ENCODE results near the gene KHDRBS1. TPM values are rescaled to one million over a fixed set of nuclear protein-coding genes. Genes with fewer than 3 reads are reported as not detected.
"Not testable (repeated sequence)": the region's sequence is repeated elsewhere in the genome, so short reads cannot be mapped to it uniquely, and the experiment has no call there.

The KHDRBS1 gene
- total RNA-seq, 1 experiment from 2014 or later: 77.5 TPM

DNA sequence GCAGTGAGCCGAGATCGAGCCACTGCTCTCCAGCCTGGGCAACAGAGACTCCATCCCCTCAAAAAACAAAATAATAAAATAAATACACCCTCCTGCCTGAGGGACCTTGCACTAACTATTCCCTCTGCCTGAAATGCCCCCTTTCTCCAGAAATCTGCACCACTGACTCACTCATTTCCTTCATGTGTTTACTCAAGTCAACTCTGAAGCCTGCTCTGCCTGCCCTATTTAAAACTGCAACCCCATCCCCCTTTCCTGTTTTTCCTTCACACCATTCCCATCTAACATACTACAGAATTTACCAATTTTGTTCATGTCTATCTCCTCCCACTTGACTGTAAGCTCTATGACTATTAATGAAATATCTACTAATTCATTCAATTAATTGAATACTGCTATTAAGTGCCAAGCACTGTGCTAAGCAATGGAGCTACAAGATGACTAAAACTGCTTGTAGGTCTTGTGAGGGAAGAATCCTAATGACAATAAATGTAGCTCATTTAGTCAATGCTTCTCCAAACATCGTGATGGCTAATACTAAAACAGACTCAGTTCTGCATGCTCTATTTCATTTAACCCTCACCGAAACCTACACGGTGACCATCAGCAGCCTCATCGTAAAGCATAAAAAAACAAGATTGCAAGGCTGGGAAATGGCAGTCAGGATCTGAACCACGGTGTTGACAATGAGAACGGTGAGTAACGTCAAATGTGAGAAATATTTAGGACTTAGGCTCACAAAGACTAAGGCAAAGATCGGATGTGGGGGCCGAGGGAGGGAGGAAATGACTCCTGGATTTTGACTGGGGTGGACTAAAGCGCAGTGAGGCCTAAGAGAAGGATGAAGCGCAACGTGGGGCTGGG, 58.3 kb downstream of the KHDRBS1 start:
- Histone ChIP-seq H3K4me1 (ENCODE audit: low read length) (peaks cover 20% of the 10 kb centered on the region), H3K4me2 (ENCODE audit: low read depth, low read length, poor library complexity, severe bottlenecking) (peak overlapping the region; percentile 79), H3K27me3 (ENCODE audit: low read length) (no peaks in the 10 kb centered on the region), H3K4me3 (ENCODE audit: low read length) (peak overlapping the region; percentile 78), H3K9me3 (ENCODE audit: low read length) (no peaks in the 10 kb centered on the region), H3K9me2 (replicated peaks; ENCODE audit: insufficient read depth, low read length) (no peaks in the 10 kb centered on the region), H3K27ac (ENCODE audit: low read length) (peak overlapping the region; percentile 22), H3K36me3 (ENCODE audit: insufficient read depth, low read length) (peaks cover 13% of the 10 kb centered on the region; the same call in 1 of the 2 replicates), H3K79me2 (ENCODE audit: low read length) (peaks cover 22% of the 10 kb centered on the region), H4K20me1 (ENCODE audit: insufficient read depth, low read depth, low read length) (0 out of 2 replicates have a peak, but pooled peaks cover 4% of the 10 kb centered on the region), H2AFZ (ENCODE audit: low read length) (peak overlapping the region; percentile 83), H3K9ac (ENCODE audit: low read length) (peak overlapping the region; percentile 85)
- no peak for DNase-seq

DNA sequence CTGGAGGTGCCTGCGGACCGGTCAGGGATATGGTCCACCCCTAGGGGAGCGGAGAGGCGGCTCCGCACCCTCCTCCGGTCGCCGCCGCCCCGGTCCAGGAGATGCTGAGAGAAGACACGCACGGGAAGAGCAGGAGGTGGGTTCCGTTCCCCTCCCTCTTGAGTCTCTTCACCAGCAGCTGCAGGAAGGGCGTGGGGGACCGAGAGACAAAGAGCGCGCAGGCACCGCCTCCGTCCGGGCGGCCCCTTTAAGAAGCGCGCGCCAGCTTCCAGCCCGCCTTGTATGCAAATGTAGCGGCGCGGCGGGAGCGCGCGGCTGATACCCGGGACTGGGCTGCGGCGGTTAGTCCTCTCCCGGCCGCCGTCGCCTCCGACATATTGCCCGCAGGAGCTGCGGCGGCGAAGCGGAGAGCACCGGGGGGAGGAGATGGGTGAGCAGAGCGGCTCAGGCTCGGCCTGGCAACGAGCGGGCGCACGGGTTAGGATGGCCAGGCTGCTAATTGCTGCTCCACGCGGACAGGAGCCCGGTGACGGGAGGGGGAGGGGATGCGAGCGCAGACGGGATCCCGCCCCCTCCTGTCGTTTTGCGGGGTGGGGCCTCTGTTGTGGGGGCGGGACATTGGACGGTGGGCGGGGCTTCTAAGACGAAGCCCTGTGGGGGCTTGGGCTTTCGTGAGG, 59.1 kb downstream of the KHDRBS1 start, which contains the start of gene TMEM39B:
Gene TMEM39B (plus strand): TSS at position 318 of the 677 bp plus-strand sequence. CDS start 109 bp downstream, at position 427.
- Histone ChIP-seq H3K27ac (ENCODE audit: low read length) (peak within 1 kb of the TSS; percentile 78), H4K20me1 (ENCODE audit: insufficient read depth, low read depth, low read length) (0 out of 2 replicates have a peak, but pooled peaks cover 4% of the 10 kb centered on the region), H3K27me3 (ENCODE audit: low read length) (no peaks in the 10 kb centered on the region), H3K9me3 (ENCODE audit: low read length) (no peaks in the 10 kb centered on the region), H3K4me3 (ENCODE audit: low read length) (peak within 1 kb of the TSS; percentile 78), H3K4me1 (ENCODE audit: low read length) (peaks cover 20% of the 10 kb centered on the region), H3K9ac (ENCODE audit: low read length) (peak within 1 kb of the TSS; percentile 85), H3K36me3 (ENCODE audit: insufficient read depth, low read length) (peaks cover 18% of the 10 kb centered on the region; the same call in 1 of the 2 replicates), H3K79me2 (ENCODE audit: low read length) (peaks cover 22% of the 10 kb centered on the region), H2AFZ (ENCODE audit: low read length) (peak within 1 kb of the TSS; percentile 83), H3K4me2 (ENCODE audit: low read depth, low read length, poor library complexity, severe bottlenecking) (peak within 1 kb of the TSS; percentile 79), H3K9me2 (replicated peaks; ENCODE audit: insufficient read depth, low read length) (no peaks in the 10 kb centered on the region)
- peak; percentile 98 for DNase-seq

DNA sequence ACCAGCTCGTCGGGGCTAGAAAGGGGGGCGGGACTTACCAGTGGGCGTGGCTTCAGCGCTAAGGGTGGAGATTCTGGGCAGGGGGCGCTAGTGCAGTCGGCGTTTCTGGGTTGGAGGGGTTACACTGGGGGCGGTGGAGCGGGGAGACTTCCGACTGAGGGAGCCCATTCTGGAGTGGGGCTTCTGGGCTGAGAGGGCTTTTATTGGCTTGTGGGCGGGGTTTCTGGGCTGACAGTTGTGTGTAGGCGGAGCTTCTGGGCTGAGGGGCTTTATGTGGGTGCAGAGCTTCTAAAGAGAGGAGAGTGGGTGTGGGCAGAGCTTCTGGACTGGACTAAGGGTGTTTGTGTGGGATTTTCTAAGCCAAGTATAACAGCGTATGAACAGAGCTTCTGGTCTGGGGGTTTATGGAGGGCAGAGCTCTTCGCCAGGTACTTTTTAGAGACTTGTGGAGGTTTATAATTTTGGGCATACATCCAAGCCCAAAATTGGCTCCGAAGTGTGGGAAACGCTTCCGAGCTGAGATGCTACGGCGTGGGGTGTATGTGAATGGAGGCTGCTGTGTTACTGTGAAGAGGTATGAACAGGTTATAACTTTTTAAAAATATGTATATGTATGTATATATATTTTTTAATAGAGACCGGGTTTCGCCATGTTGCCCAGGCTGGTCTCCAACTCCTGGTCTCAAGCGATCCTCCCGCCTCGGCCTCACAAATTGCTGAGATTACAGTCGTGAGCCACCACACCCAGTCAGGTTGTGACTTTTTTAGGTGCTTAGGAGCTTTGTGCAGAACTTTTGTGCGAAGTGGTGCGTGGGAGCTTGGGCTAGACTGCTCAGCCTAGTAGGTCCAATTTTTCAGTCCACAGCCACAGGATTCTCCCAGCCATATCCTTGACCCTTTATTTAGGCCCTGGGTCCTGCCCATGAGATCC, 59.9 kb downstream of the KHDRBS1 start:
- peaks cover 22% of the 10 kb centered on the region; the same call in 1 of the 2 replicates for H3K36me3 ChIP-seq (ENCODE audit: insufficient read depth, low read length)
- H3K9me2 ChIP-seq (replicated peaks; ENCODE audit: insufficient read depth, low read length): no peaks in the 10 kb centered on the region
- no peaks in the 10 kb centered on the region for H3K27me3 ChIP-seq (ENCODE audit: low read length)
- H3K27ac ChIP-seq (ENCODE audit: low read length): peak overlapping the region; percentile 78; the same call in 1 of the 2 replicates
- peak overlapping the region; percentile 79 for H3K4me2 ChIP-seq (ENCODE audit: low read depth, low read length, poor library complexity, severe bottlenecking)
- peaks cover 20% of the 10 kb centered on the region for H3K4me1 ChIP-seq (ENCODE audit: low read length)
- H2AFZ ChIP-seq (ENCODE audit: low read length): no peak overlapping the region
- peaks cover 22% of the 10 kb centered on the region for H3K79me2 ChIP-seq (ENCODE audit: low read length)
- H4K20me1 ChIP-seq (ENCODE audit: insufficient read depth, low read depth, low read length): 0 out of 2 replicates have a peak, but pooled peaks cover 4% of the 10 kb centered on the region
- H3K4me3 ChIP-seq (ENCODE audit: low read length): peak overlapping the region; percentile 78
- H3K9ac ChIP-seq (ENCODE audit: low read length): peak overlapping the region; percentile 85
- no peak for DNase-seq
- no peaks in the 10 kb centered on the region for H3K9me3 ChIP-seq (ENCODE audit: low read length)

DNA sequence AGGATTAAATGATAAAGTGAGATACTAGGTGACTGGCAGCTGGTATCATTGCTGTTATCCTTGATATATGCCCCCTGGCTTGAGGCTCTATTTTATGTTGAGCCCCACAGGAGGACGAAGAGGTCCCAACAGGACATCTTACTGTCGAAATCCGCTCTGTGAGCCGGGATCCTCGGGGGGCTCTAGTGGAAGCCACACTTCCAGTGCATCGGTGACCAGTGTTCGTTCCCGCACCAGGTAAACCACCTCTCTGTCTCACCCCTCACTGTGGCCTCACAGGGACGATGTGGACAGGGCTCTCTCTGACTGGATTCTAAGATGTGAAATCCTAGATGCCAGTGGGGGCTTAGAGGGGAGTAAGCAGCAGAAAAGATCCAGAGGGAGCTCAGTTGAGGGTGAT, 61.2 kb downstream of the KHDRBS1 start:
- Histone ChIP-seq H3K27me3 (ENCODE audit: low read length) (no peaks in the 10 kb centered on the region), H3K9ac (ENCODE audit: low read length) (no peak overlapping the region), H4K20me1 (ENCODE audit: insufficient read depth, low read depth, low read length) (0 out of 2 replicates have a peak, but pooled peaks cover 4% of the 10 kb centered on the region), H3K36me3 (ENCODE audit: insufficient read depth, low read length) (peaks cover 22% of the 10 kb centered on the region; the same call in 1 of the 2 replicates), H3K4me1 (ENCODE audit: low read length) (peaks cover 20% of the 10 kb centered on the region), H3K4me2 (ENCODE audit: low read depth, low read length, poor library complexity, severe bottlenecking) (no peak overlapping the region), H3K27ac (ENCODE audit: low read length) (no peak overlapping the region), H3K9me3 (ENCODE audit: low read length) (no peaks in the 10 kb centered on the region), H3K79me2 (ENCODE audit: low read length) (peaks cover 22% of the 10 kb centered on the region), H3K4me3 (ENCODE audit: low read length) (no peak overlapping the region), H3K9me2 (replicated peaks; ENCODE audit: insufficient read depth, low read length) (no peaks in the 10 kb centered on the region), H2AFZ (ENCODE audit: low read length) (no peak overlapping the region)
- no peak for DNase-seq

DNA sequence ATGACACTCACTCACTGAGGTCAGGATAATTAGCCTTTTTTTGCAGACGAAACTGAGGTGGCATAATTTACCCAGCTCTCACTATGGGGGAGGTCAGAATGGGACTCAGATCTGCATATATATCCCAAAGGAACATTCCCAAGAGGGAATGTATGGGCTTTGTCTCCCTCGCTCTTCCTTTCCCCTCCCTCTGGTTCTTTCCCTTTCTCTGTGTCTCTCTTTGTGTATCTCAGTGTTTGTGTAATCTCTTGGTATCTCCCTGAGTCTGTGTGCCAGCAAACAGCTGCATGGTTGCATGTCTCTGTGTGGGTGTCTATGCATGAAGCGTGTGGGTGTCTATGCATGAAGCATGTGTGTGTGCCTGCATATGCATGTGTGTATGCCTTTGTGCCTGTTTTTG, 63.8 kb downstream of the KHDRBS1 start:
- Histone ChIP-seq H3K27me3 (ENCODE audit: low read length) (no peaks in the 10 kb centered on the region), H3K4me2 (ENCODE audit: low read depth, low read length, poor library complexity, severe bottlenecking) (no peak overlapping the region), H2AFZ (ENCODE audit: low read length) (no peak overlapping the region), H3K4me1 (ENCODE audit: low read length) (peaks cover 12% of the 10 kb centered on the region), H4K20me1 (ENCODE audit: insufficient read depth, low read depth, low read length) (0 out of 2 replicates have a peak, but pooled peaks cover 4% of the 10 kb centered on the region), H3K9me2 (replicated peaks; ENCODE audit: insufficient read depth, low read length) (no peaks in the 10 kb centered on the region), H3K9me3 (ENCODE audit: low read length) (no peaks in the 10 kb centered on the region), H3K36me3 (ENCODE audit: insufficient read depth, low read length) (peaks cover 22% of the 10 kb centered on the region; the same call in 1 of the 2 replicates), H3K27ac (ENCODE audit: low read length) (no peak overlapping the region), H3K4me3 (ENCODE audit: low read length) (no peak overlapping the region), H3K9ac (ENCODE audit: low read length) (no peak overlapping the region), H3K79me2 (ENCODE audit: low read length) (peaks cover 22% of the 10 kb centered on the region)
- no peak for DNase-seq

DNA sequence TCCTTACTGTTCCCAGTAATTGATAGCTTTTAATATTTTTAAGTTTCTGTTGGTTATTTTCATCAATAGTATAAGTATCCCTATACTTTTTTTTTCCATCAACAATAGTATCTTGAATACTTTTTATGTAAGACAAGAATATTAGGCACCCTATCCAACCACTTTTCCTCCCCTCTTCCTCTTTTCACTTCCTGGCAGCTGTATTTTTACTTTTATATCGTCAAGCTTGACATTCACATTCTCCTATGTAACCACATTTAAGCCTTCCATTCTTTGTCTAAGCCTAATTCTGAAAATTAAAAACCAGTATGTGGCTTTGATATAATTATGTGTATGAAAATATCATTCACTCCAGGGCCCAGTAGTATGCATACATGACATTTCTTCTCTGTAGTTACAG, 68.4 kb downstream of the KHDRBS1 start:
- H3K4me2 ChIP-seq (ENCODE audit: low read depth, low read length, poor library complexity, severe bottlenecking): no peak overlapping the region
- H3K27ac ChIP-seq (ENCODE audit: low read length): no peak overlapping the region
- no peak for DNase-seq
- no peaks in the 10 kb centered on the region for H3K27me3 ChIP-seq (ENCODE audit: low read length)
- H3K4me1 ChIP-seq (ENCODE audit: low read length): no peaks in the 10 kb centered on the region
- H3K4me3 ChIP-seq (ENCODE audit: low read length): no peak overlapping the region
- no peaks in the 10 kb centered on the region for H3K9me2 ChIP-seq (replicated peaks; ENCODE audit: insufficient read depth, low read length)
- peaks cover 23% of the 10 kb centered on the region; the same call in 1 of the 2 replicates for H3K36me3 ChIP-seq (ENCODE audit: insufficient read depth, low read length)
- no peaks in the 10 kb centered on the region for H3K9me3 ChIP-seq (ENCODE audit: low read length)
- no peaks in the 10 kb centered on the region for H4K20me1 ChIP-seq (ENCODE audit: insufficient read depth, low read depth, low read length)
- no peak overlapping the region for H2AFZ ChIP-seq (ENCODE audit: low read length)
- H3K79me2 ChIP-seq (ENCODE audit: low read length): no peaks in the 10 kb centered on the region; the same call in 1 of the 2 replicates
- no peak overlapping the region for H3K9ac ChIP-seq (ENCODE audit: low read length)

DNA sequence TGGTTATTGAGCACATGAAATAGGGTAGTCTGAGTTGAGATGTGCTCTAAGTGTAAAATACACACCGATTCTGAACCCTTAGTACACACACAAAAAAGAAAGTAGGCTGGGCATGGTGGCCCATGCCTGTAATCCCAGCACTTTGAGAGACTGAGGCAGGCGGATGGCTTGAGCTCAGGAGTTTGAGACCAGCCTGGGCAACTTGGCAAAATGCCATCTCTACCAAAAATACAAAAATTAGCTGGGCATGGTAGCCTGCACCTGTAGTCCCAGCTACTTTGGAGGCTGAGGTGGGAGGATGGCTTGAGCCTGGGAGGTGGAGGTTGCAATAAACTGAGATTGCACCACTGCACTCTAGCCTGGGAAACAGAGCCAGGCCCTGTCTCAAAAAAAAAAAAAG, 72.7 kb downstream of the KHDRBS1 start:
- H3K4me1 ChIP-seq (ENCODE audit: low read length): not testable (repeated sequence)

More for the DNA sequence above, 72.7 kb downstream of the KHDRBS1 start:
- not testable (repeated sequence) for H3K9me2 ChIP-seq (replicated peaks; ENCODE audit: insufficient read depth, low read length); H4K20me1 ChIP-seq (ENCODE audit: insufficient read depth, low read depth, low read length); H3K27ac ChIP-seq (ENCODE audit: low read length); H3K9ac ChIP-seq (ENCODE audit: low read length); H3K4me3 ChIP-seq (ENCODE audit: low read length); H3K9me3 ChIP-seq (ENCODE audit: low read length); H3K27me3 ChIP-seq (ENCODE audit: low read length); H3K4me2 ChIP-seq (ENCODE audit: low read depth, low read length, poor library complexity, severe bottlenecking); H3K79me2 ChIP-seq (ENCODE audit: low read length); DNase-seq; H2AFZ ChIP-seq (ENCODE audit: low read length)
- H3K36me3 ChIP-seq (ENCODE audit: insufficient read depth, low read length): peaks cover 14% of the 10 kb centered on the region
